GM12892 (cell line): ENCODE data around the gene CRISPLD2.

Source experiments
- DNase-seq: peaks from one replicate; pipeline ENCODE4 v3.0.0; 2011; ENCODE audit not compliant: insufficient read length
- FAIRE-seq: peaks from 2 replicates; lab custom pipeline; 2011; peaks lifted over from hg19 to GRCh38; lab: Jason Lieb, UNC
- POLR2A ChIP-seq: IDR thresholded peaks from 2 replicates; pipeline ENCODE4 v1.6.1; 2011; ENCODE audit warnings: low read depth, low read length, control low read depth
- POLR2AphosphoS5 ChIP-seq: IDR thresholded peaks from 2 replicates; pipeline ENCODE4 v1.6.1; 2011; ENCODE audit warnings: low read depth, low read length, control low read depth
- TAF1 ChIP-seq: IDR thresholded peaks from 2 replicates; pipeline ENCODE4 v1.6.1; 2011; ENCODE audit warnings: low read depth, mild to moderate bottlenecking, control low read depth, low read length, borderline replicate concordance

CRISPLD2 gene

GRCh38 chr16:84899414-84899813 lies 79.6 kb downstream of the CRISPLD2 start:
- FAIRE-seq, result no peak
- DNase-seq, result no peak
- TF ChIP-seq POLR2A (no peak), TAF1 (no peak), POLR2AphosphoS5 (no peak)

DNA sequence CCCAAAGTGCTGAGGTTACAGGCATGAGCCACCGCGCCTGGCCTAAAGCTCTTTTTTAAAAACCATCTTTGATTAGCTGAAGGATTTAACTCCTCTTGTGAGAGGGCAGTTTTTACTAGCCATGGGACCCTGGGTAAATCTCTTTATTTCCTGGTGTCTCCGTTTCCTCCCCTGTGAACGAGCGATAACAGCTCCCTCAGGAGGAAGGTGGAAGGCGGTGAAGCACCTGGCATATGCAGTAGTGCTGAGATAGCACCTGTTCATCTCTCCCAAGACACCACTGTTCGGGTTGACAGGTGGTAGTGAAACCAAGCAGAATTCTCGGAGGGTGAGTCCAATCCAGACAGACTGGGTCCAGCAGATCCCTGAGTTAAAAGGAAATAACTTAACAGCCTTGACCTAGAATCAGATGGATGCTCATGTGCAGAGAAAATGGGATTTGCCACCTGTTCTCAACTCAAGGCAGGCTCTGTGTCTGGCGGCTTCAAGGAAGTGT lies 86.2 kb downstream of the CRISPLD2 start:
- DNase-seq (no peak), FAIRE-seq (no peak)
- TF ChIP-seq POLR2A (no peak), POLR2AphosphoS5 (no peak), TAF1 (no peak)

GRCh38 chr16:84907051-84907450 lies 87.3 kb downstream of the CRISPLD2 start:
- TF ChIP-seq POLR2A, result no peak
- TF ChIP-seq TAF1, result no peak
- FAIRE-seq, result no peak
- DNase-seq, result no peak

GRCh38 chr16:84907575-84907974 lies 87.8 kb downstream of the CRISPLD2 start:
- TF ChIP-seq POLR2A, result no peak
- no peak for TF ChIP-seq TAF1
- no peak for TF ChIP-seq POLR2AphosphoS5
- DNase-seq, result no peak
- no peak for FAIRE-seq

GRCh38 chr16:84909476-84910085 lies 89.8 kb downstream of the CRISPLD2 start:
- no peak for DNase-seq
- TF ChIP-seq POLR2A (no peak), POLR2AphosphoS5 (no peak), TAF1 (no peak)
- no peak for FAIRE-seq

GRCh38 chr16:84911486-84912216 lies 91.9 kb downstream of the CRISPLD2 start:
- no peak for FAIRE-seq
- TF ChIP-seq POLR2A (no peak), POLR2AphosphoS5 (no peak), TAF1 (no peak)
- no peak for DNase-seq

DNA sequence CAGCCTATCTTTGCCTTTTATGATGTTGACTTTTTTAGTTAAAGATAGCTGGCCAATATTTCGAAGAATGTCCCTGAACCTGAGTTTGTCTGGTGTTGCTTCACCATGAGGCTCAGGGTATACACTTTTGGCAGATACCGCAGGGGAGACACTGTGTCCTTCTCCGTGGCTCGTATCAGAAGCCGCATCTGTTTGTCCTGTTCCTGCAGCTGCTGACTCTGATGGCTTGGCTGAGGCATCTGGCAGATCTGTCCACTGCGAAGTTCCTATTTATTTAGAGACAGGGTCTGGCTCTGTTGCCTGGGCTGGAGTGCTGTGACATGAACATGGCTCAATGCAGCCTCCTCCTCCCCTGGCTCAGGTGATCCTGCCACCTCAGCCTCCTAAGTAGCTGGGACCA lies 93.5 kb downstream of the CRISPLD2 start:
- no peak for TF ChIP-seq POLR2AphosphoS5
- TF ChIP-seq POLR2A, result no peak
- no peak for TF ChIP-seq TAF1
- DNase-seq (no peak), FAIRE-seq (no peak)

- FAIRE-seq, result no peak
Observed at GRCh38 chr16:84914273-84914672, 94.5 kb downstream of the CRISPLD2 start.

DNA sequence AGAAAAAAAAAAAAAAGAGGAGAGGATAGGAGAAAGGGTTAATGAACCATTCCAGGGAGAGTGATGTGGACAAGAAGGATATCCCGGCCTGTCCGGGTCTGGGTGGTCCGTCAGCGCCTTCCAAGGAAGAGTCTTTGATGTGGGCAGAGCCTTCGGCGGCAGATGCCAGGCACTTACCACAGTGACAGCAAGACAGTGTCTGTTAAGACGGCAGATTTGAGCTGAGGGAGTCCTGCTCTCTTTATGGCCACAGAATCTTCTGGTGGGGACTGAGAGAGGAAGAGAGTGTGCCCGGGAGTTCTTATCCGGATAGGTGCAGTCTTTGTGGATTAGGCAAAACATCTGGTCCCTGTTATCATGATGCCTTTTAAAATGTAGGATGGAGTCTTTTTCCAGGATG lies 96.4 kb downstream of the CRISPLD2 start:
- FAIRE-seq (no peak), DNase-seq (no peak)
- no peak for TF ChIP-seq TAF1
- TF ChIP-seq POLR2AphosphoS5, result no peak
- TF ChIP-seq POLR2A, result no peak

More at GRCh38 chr16:84914273-84914672, 94.5 kb downstream of the CRISPLD2 start:
- DNase-seq, result no peak
- no peak for TF ChIP-seq TAF1
- no peak for TF ChIP-seq POLR2AphosphoS5
- TF ChIP-seq POLR2A, result no peak

DNA sequence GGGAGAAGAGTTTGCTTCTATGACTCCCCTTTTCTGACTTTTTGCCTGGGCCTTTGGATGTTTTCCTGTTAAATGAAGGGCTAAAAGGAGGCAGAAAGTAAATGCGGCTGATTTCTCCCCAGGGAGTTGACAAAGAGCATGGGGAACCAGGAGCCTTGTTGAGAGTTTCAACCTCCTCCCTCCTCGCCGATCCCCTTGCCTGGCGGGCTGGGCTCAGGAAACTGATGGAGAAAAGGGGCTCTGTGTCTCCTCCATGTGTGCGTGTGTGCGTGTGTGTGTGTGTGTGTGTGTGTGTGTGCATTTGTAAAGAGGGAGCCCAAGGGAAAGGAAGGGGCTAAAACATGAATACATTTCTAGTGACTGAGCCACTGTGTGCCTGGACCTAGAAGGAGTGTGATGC lies 97.1 kb downstream of the CRISPLD2 start:
- FAIRE-seq, result no peak
- no peak for TF ChIP-seq TAF1
- TF ChIP-seq POLR2A, result no peak
- TF ChIP-seq POLR2AphosphoS5, result no peak

DNA sequence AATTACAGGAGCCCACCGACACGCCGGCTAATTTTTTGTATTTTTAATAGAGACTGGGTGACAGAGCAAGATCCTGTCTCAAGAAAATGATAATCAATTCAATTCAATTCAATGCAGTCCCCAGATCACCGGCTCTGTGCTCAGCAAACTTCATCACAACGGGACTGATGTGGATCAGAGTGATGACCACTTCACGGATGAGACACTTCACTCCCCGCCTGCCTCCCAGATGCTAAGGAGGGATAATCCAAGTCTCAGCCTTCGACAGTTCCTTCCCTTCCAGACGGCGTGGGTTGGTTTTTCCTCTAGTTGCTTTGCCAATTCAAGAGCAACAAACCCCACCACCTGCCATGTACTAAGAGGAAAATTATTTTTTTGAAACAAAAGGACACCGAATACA lies 97.7 kb downstream of the CRISPLD2 start:
- TF ChIP-seq TAF1 (no peak), POLR2AphosphoS5 (no peak)
- DNase-seq (no peak), FAIRE-seq (no peak)

More for the DNA sequence above, 97.1 kb downstream of the CRISPLD2 start:
- DNase-seq, result no peak

GRCh38 chr16:84918006-84918909 lies 98.5 kb downstream of the CRISPLD2 start:
- no peak for DNase-seq
- no peak for TF ChIP-seq TAF1
- TF ChIP-seq POLR2A, result no peak
- TF ChIP-seq POLR2AphosphoS5, result no peak
- FAIRE-seq, result no peak
